CD4-positive, alpha-beta memory T cell (primary cell): ENCODE results near the gene SNX10. TPM values are rescaled to one million over a fixed set of nuclear protein-coding genes. Genes with fewer than 3 reads are reported as not detected.

Experiments used
- CTCF ChIA-PET: fragments of 350-600 bp; sonication (Branson Sonifier 250); formaldehyde crosslinking; loops from one replicate; lab custom pipeline; 2021; ENCODE audit warnings: inconsistent platforms; ENCODE audit not compliant: partially characterized antibody; lab: Charles Lee
- POLR2A ChIA-PET: fragments of 350-600 bp; sonication (Branson Sonifier 250); formaldehyde crosslinking; loops from one replicate; lab custom pipeline; 2021; ENCODE audit not compliant: partially characterized antibody; lab: Charles Lee
- DNase-seq, 5 donors: peaks; one replicate each; pipeline versions ENCODE4 v3.0.0 to v3.0.0-alpha.2; 2020 to 2022; ENCODE audit warnings: mixed read lengths in 1 of 5
- H3K27ac ChIP-seq: one replicate; pipeline ENCODE4 v1.7.0; 2013; ENCODE audit warnings: low read depth, low read length
- H3K27me3 ChIP-seq: 2 replicates; pipeline ENCODE4 v1.7.0; 2013; ENCODE audit warnings: mild to moderate bottlenecking, low read length, moderate library complexity; ENCODE audit not compliant: insufficient read depth
- H3K36me3 ChIP-seq: 2 replicates; pipeline ENCODE4 v1.7.0; 2013; ENCODE audit warnings: mild to moderate bottlenecking, low read length, moderate library complexity; ENCODE audit not compliant: insufficient read depth
- H3K4me1 ChIP-seq: 2 replicates; pipeline ENCODE4 v1.7.0; 2013; ENCODE audit warnings: mild to moderate bottlenecking, low read length, moderate library complexity; ENCODE audit not compliant: insufficient read depth
- H3K4me3 ChIP-seq, 2 donors: one replicate each; pipeline ENCODE4 v1.7.0; 2013; ENCODE audit warnings: low read length in 2 of 2, mild to moderate bottlenecking in 1 of 2
- H3K9me3 ChIP-seq, 2 donors: one replicate each; pipeline ENCODE4 v1.7.0; 2013; ENCODE audit warnings: low read length in 2 of 2, control low read depth in 1 of 2; ENCODE audit not compliant: control insufficient read depth in 1 of 2
- H3K27ac Mint-ChIP-seq, 7 donors: one replicate each; pipeline ENCODE4 v1.8.0; 2020 to 2021; ENCODE audit warnings: mixed read lengths in 7 of 7, mild to moderate bottlenecking in 6 of 7, inconsistent platforms in 3 of 7, moderate library complexity in 3 of 7
- H3K27me3 Mint-ChIP-seq, 2 donors: one replicate each; pipeline ENCODE4 v1.8.0; 2020 to 2021; ENCODE audit warnings: mixed read lengths in 2 of 2
- H3K36me3 Mint-ChIP-seq, 2 donors: one replicate each; pipeline ENCODE4 v1.8.0; 2020 to 2021; ENCODE audit warnings: mixed read lengths in 2 of 2, inconsistent platforms in 1 of 2, mild to moderate bottlenecking in 1 of 2
- H3K4me1 Mint-ChIP-seq, 4 donors: one replicate each; pipeline ENCODE4 v1.8.0; 2020 to 2021; ENCODE audit warnings: mixed read lengths in 4 of 4, mild to moderate bottlenecking in 1 of 4
- H3K4me3 Mint-ChIP-seq, 8 donors: one replicate each; pipeline ENCODE4 v1.8.0; 2020 to 2021; ENCODE audit warnings: mixed read lengths in 8 of 8, mild to moderate bottlenecking in 7 of 8, moderate library complexity in 6 of 8, inconsistent platforms in 3 of 8
- H3K9me3 Mint-ChIP-seq, 8 donors: one replicate each; pipeline ENCODE4 v1.8.0; 2020 to 2021; ENCODE audit warnings: mixed read lengths in 8 of 8, mild to moderate bottlenecking in 5 of 8, inconsistent platforms in 3 of 8, moderate library complexity in 1 of 8
- intact Hi-C: fragments of 100-400 bp; cut with micrococcal nuclease; formaldehyde crosslinking; loops from one replicate; pipeline ENCODE4 v1.15.1; 2023
- polyA plus RNA-seq, 2 donors: library from polyadenylated mRNA; unstranded; fragments of 300-500 nt; fragmentation: Illumina TruSeq; gene quantifications; one replicate each; pipeline ENCODE4 v1.2.3, GENCODE V29; 2021
- total RNA-seq, 2 experiments: library from RNA; stranded (reverse); gene quantifications; one replicate each; pipeline ENCODE4 v1.2.3, GENCODE V29; 2021

Gene SNX10
- total and polyA plus RNA-seq, 4 experiments from 2014 or later: 8.4 to 26.4 (median 16.5) TPM

- no peak overlapping the region for H3K27ac ChIP-seq
- Mint-ChIP-seq H3K4me3 (no peak overlapping the region), H3K4me1 (peaks cover 0 to 11% (median 3%) of the 10 kb centered on the region in 4 donors), H3K9me3 (no peaks in the 10 kb centered on the region), H3K36me3 (peaks cover 10 to 19% of the 10 kb centered on the region in 2 donors), H3K27me3 (no peaks in the 10 kb centered on the region), H3K27ac (no peak overlapping the region)
- H3K4me1 ChIP-seq: no peaks in the 10 kb centered on the region
- no peaks in the 10 kb centered on the region for H3K9me3 ChIP-seq
- intact Hi-C loops: no loop called here
- no peak for DNase-seq
- CTCF ChIA-PET: interaction anchor here (0.8 to 2.7 kb wide), 5 partner anchors 24 to 427 kb away, joined by 3 to 11 read pairs (median 3); no protein-coding TSS in a partner anchor
- no peak overlapping the region for H3K4me3 ChIP-seq
- H3K27me3 ChIP-seq: no peaks in the 10 kb centered on the region
- POLR2A ChIA-PET: interaction anchor here (1.3 kb wide), 1 partner anchor 9 kb away, joined by 3 read pairs; no protein-coding TSS in a partner anchor
- H3K36me3 ChIP-seq: no peaks in the 10 kb centered on the region
Measured at GRCh38 chr7:26319636-26320035, 28.0 kb downstream of the SNX10 start.

- peaks cover 10 to 19% of the 10 kb centered on the region in 2 donors for H3K36me3 Mint-ChIP-seq
- H3K27me3 ChIP-seq: no peaks in the 10 kb centered on the region
- no peaks in the 10 kb centered on the region for H3K36me3 ChIP-seq
- CTCF ChIA-PET: interaction anchor here (0.9 to 1.3 kb wide), 3 partner anchors 10 to 230 kb away, joined by 3 read pairs; no protein-coding TSS in a partner anchor
- no peak overlapping the region for H3K27ac Mint-ChIP-seq
- no peak overlapping the region for H3K4me3 ChIP-seq
- intact Hi-C loops: no loop called here
- no peak overlapping the region for H3K4me3 Mint-ChIP-seq
- no peaks in the 10 kb centered on the region for H3K9me3 ChIP-seq
- no peaks in the 10 kb centered on the region for H3K27me3 Mint-ChIP-seq
- peaks cover 0 to 11% (median 3%) of the 10 kb centered on the region in 4 donors for H3K4me1 Mint-ChIP-seq
- no peak for DNase-seq
- no peaks in the 10 kb centered on the region for H3K4me1 ChIP-seq
- no peak overlapping the region for H3K27ac ChIP-seq
- POLR2A ChIA-PET: no interaction called here
- H3K9me3 Mint-ChIP-seq: no peaks in the 10 kb centered on the region
Measured at GRCh38 chr7:26320878-26321277, 29.2 kb downstream of the SNX10 start.

GRCh38 chr7:26321435-26321834 lies 29.8 kb downstream of the SNX10 start:
- Mint-ChIP-seq H3K4me1 (peaks cover 0 to 11% (median 3%) of the 10 kb centered on the region in 4 donors), H3K4me3 (no peak overlapping the region), H3K27me3 (no peaks in the 10 kb centered on the region), H3K36me3 (peaks cover 10 to 22% of the 10 kb centered on the region in 2 donors), H3K9me3 (no peaks in the 10 kb centered on the region), H3K27ac (no peak overlapping the region)
- Histone ChIP-seq H3K4me3 (no peak overlapping the region), H3K27ac (no peak overlapping the region), H3K9me3 (no peaks in the 10 kb centered on the region), H3K4me1 (no peaks in the 10 kb centered on the region), H3K27me3 (no peaks in the 10 kb centered on the region), H3K36me3 (no peaks in the 10 kb centered on the region)
- intact Hi-C loops: no loop called here
- DNase-seq: no peak
- ChIA-PET CTCF (interaction anchor here (0.9 to 1.3 kb wide), 4 partner anchors 10 to 230 kb away, joined by 3 read pairs; no protein-coding TSS in a partner anchor), POLR2A (no interaction called here)

- ChIA-PET POLR2A (no interaction called here), CTCF (interaction anchor here (1.4 kb wide), 1 partner anchor 44 kb away, joined by 3 read pairs; no protein-coding TSS in a partner anchor)
- Histone ChIP-seq H3K4me3 (no peak overlapping the region), H3K36me3 (no peaks in the 10 kb centered on the region), H3K9me3 (no peaks in the 10 kb centered on the region), H3K4me1 (no peaks in the 10 kb centered on the region), H3K27me3 (no peaks in the 10 kb centered on the region), H3K27ac (no peak overlapping the region)
- no peaks in the 10 kb centered on the region for H3K27me3 Mint-ChIP-seq
- no peak for DNase-seq
- no peak overlapping the region for H3K4me3 Mint-ChIP-seq
- peaks cover 0 to 2% (median 0%) of the 10 kb centered on the region in 8 donors for H3K9me3 Mint-ChIP-seq
- no peak overlapping the region for H3K27ac Mint-ChIP-seq
- H3K4me1 Mint-ChIP-seq: peaks cover 5 to 25% (median 9%) of the 10 kb centered on the region in 4 donors
- peaks cover 17 to 33% of the 10 kb centered on the region in 2 donors for H3K36me3 Mint-ChIP-seq
- intact Hi-C loops: no loop called here
Measured at GRCh38 chr7:26326211-26326610, 34.5 kb downstream of the SNX10 start.

GRCh38 chr7:26328498-26329390 lies 37.1 kb downstream of the SNX10 start:
- peak overlapping the region in 2 of 7 donors; percentile 17 to 83 for H3K27ac Mint-ChIP-seq
- Histone ChIP-seq H3K4me1 (no peaks in the 10 kb centered on the region), H3K36me3 (no peaks in the 10 kb centered on the region), H3K27ac (no peak overlapping the region), H3K9me3 (no peaks in the 10 kb centered on the region), H3K27me3 (no peaks in the 10 kb centered on the region), H3K4me3 (no peak overlapping the region)
- H3K36me3 Mint-ChIP-seq: peaks cover 12 to 23% of the 10 kb centered on the region in 2 donors
- intact Hi-C loops: no loop called here
- no peaks in the 10 kb centered on the region for H3K27me3 Mint-ChIP-seq
- no peak overlapping the region for H3K4me3 Mint-ChIP-seq
- POLR2A ChIA-PET: no interaction called here
- no peak for DNase-seq
- CTCF ChIA-PET: interaction anchor here (0.9 kb wide), 1 partner anchor 37 kb away, joined by 3 read pairs; no protein-coding TSS in a partner anchor
- peaks cover 9 to 42% (median 13%) of the 10 kb centered on the region in 4 donors for H3K4me1 Mint-ChIP-seq
- peaks cover 0 to 4% (median 0%) of the 10 kb centered on the region in 8 donors for H3K9me3 Mint-ChIP-seq

- intact Hi-C loops: no loop called here
- no peaks in the 10 kb centered on the region for H3K36me3 ChIP-seq
- Mint-ChIP-seq H3K9me3 (peaks cover 0 to 4% (median 0%) of the 10 kb centered on the region in 8 donors), H3K4me1 (peaks cover 12 to 52% (median 20%) of the 10 kb centered on the region in 4 donors), H3K27me3 (no peaks in the 10 kb centered on the region), H3K4me3 (no peak overlapping the region), H3K27ac (peak overlapping the region in 4 of 7 donors; percentile 17 to 75 (median 34)), H3K36me3 (peaks cover 15 to 19% of the 10 kb centered on the region in 2 donors)
- H3K9me3 ChIP-seq: no peaks in the 10 kb centered on the region
- no peaks in the 10 kb centered on the region for H3K27me3 ChIP-seq
- no peak for DNase-seq
- ChIA-PET POLR2A (no interaction called here), CTCF (no interaction called here)
- no peaks in the 10 kb centered on the region for H3K4me1 ChIP-seq
- H3K27ac ChIP-seq: no peak overlapping the region
- no peak overlapping the region for H3K4me3 ChIP-seq
Measured at GRCh38 chr7:26329520-26330255, 38.0 kb downstream of the SNX10 start.
